ENCODE measurements around the gene TEX38.
"Not testable (repeated sequence)": the region's sequence is repeated elsewhere in the genome, so short reads cannot be mapped to it uniquely, and the experiment has no call there.

Gene TEX38

DNA sequence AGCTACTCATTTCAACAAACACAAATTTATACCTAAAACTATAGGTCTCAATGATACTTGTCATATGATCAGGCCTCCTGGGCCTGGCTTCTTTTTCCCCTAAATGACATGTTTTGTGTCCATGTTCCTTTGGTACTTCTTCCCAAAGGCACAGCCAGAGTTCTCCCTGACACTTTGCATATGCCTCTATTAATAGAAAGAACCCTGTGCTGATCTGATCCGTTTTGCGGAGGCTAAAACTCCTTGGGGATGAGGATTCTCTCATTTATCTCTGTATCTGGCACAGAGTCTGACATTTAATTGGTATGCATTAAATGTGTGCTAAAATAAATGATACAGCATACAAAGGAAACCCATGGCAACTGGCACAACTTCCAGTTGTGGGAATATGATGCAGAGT lies 15.0 kb upstream of the TEX38 start:
- DNase-seq, result no peak

DNA sequence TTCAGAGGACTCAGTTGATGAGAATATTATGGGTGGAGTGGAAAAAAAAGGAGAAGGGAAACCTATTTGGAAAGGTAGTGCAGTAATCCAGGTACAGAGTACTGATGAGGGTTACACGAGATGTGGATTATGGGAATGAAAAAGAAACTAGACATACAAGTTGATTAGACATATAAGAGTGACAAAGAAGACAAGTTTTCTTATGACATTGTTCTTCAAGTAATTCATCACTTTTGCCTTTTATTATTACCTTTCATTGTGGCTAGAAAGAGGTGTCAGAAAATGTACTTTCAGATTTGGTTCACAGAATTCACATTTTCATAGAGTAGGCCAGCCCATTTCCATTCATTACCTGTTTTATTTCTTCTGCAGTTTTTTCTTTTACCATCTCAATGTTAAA lies 13.9 kb upstream of the TEX38 start:
- no peak for DNase-seq

DNA sequence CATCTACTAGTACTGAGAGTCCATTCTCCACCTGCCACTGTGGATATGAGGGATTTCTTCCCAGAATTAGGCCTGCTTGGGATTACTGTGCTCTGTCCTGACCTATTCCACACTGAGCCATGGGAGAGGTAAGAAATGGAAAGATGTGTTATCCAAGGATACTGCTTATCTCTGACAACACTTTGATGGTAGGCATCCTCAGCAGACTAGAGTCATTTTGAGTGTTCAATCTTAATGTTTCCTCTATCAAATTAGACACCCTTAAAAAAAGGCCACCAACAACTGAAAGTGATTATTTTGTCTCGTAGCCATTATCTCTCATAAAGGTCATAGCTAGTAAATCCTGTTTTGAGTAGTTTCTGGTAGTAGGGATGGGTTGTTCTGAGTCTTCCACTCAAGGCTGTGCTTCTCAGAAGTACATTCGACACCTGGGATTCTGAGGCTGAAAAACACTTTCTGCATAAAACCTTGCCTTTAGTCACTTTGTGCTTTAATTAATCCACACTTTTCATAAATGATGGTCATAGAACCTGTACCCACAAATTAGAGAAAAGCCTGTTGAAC lies 12.3 kb upstream of the TEX38 start:
- no peak for DNase-seq

DNA sequence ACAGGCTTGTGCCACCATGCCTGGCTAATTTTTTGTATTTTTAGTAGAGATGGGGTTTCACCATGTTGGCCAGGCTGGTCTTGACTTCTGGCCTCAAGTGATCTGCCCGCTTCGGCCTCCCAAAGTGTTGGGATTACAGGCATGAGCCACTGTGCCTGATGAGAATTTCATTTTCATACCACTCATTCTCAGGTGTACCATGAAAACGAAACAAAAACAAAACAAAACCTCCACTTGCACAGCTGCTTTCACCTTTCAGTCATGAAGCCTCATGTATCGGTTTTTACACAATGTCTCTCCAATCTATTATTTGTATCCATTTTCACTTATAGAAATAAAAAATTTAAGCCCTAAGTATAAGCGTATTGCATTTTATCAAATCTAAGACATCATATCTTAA lies 11.5 kb upstream of the TEX38 start:
- not testable (repeated sequence) for DNase-seq

DNA sequence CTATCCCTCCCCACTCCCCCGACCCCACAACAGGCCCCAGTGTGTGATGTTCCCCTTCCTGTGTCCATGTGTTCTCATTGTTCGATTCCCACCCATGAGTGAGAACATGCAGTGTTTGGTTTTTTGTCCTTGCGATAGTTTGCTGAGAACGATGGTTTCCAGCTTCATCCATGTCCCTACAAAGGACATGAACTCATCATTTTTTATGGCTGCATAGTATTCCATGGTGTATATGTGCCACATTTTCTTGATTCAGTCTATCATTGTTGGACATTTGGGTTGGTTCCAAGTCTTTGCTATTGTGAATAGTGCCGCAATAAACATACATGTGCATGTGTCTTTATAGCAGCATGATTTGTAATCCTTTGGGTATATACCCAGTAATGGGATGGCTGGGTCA lies 8.7 kb upstream of the TEX38 start:
- DNase-seq, result not testable (repeated sequence)

DNA sequence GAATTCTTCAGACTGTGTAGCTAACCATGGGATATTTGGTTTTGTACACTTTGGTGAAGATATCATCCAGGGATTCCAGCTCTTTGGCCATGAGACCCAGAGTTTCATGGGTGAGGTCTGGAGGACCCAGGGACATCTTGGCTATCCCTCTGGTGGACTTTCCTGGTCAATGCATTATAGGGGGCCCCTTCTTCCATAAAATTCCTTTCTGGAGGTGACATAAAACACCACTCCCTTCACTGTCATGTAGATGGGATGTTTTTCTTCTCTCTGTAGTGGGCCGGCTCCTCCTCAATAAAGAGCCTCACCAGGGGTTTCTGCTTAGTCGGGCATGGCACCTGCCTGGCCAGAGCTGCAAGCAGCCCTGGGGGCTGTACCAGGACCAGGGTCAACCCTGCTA lies 5.7 kb upstream of the TEX38 start:
- DNase-seq, result no peak

DNA sequence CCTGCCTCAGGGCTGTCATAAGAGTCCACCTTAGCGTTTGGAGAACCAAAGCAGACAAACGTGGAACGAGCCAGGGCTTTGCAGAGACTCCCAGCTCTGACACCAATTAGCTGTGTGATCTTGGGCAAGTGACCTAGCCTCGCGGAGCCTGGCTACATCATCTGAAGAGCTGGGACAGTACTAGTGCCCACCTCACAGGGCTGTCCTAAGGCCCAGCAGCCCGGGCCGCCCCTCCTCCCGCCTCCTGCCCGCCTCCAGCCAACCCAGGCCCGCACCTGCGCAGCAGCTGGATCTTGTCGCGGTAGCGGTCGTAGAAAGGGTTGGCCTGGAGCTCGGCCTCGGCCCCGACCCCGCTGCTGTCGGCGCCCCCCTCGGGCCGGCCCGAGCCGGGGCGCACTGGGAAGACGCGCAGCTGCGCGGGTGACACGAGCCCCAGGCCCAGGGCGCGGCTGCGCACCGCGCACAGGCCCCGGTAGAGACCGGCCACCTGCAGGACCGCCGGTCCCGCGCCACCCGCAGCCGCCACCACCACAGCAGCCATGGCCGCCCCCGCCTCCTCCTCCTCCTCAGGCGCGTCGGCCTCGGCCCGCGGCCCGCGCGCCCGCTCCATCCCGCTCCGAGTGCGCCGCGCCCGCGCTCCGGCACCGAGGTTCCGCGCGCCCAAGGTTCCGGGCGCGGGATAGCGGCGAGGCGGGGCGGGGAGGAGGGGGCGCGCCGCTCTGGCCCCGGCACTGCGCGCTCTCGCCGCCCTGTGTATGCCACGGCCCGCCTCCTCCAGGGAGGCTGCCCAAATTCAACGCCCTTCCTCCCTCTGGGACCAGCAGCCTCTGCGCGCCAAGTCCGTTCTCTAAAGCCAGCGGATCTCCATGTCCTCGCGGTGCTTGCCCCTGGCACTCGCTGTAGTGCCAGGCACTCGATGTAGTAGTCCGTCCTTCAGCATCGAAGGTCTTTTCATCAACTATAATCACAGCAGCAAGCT lies 3.6 kb upstream of the TEX38 start, which contains the start of gene ATPAF1:
Gene ATPAF1 (minus strand): TSS at position 583 of the 979 bp plus-strand sequence. CDS start 42 bp downstream, at position 541.
- no peak for DNase-seq

DNA sequence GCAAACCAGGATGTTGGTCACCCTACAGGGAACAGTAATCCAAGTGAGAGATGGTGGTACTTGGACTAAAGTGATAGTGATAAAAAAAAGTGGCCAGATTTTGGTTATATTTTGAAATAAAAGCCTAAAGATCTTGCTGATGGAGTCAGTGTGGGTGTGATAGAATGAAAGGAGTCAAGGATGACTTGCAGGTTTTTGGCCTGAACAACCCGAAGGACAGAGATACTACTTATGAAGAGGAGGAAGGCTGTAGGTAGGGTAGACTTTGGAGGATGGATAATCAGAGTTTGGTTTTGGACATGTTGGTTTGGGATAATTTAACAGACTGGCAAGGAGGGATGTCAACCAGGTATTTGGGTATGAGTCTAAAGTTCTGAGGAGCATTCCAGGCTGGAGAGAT lies 1.5 kb upstream of the TEX38 start:
- DNase-seq, result no peak

DNA sequence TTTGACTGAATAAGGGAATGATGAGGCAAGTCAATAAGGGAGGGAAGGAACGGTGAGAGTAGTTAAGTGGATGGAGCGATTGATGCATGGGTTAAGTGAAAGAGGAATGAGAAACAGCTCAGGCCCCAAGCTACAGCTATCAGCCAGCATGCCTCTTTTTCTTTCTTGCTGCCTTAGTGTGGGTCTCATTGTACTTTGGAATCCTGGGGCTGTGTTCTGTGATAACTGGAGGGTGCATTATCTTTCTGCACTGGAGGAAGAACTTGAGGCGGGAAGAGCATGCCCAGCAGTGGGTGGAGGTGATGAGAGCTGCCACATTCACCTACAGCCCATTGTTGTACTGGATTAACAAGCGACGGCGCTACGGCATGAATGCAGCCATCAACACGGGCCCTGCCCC lies 1.0 kb downstream of the TEX38 start:
- DNase-seq, result no peak

DNA sequence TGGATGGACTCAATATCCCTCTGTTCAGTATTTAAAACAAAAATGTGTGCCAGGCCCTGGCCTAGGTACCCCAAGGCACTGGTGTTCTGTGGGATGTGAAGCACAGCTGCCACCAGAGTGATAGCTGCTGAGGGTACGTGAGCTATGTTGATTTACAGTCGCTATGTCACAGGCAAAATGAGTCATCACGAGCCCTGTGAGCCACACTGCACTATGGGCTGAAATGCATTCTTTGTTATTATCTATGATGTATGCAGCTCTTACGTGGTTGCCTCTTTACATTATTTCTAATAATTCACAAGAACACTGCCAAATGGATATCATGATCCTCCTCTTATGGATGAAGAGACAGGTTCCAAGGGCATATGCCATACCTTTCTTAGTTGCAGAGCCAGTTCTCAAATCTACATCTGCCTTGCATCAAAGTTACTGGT lies 2.1 kb downstream of the TEX38 start:
- DNase-seq, result no peak

DNA sequence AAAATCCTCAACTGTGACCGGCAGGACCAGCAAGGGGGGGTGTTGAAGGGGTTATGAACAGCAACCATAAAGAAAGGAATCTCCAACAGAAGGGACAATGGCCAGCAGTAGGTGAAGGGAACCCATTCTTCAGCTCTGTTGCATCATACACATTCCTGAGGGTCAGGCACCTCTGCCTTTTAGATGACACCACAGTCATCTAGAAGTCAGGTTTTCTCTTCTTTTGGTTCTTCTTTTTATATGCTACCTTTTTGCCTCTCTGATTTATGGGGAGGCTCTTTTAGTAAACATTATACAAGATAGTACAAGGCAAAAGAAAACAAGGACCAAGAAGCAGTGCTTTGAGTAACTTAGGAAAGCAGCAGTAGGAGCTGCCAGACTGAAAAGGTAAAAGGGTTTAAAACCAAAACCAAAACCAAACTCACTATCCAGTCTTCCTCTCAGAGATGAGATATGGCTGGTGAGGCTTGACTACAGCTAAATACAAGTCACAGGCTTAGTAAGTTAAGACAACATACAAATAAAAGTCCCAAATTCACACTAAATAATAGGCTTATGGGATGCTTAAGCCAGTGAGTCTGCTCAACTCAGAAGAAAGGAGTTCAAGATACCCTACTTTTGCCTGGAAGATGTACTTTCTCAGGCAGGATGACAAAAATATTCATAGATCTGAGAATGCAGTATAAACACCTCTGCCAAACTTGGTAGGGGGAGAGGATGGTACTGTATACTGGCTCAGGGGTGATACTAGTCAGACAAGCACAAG lies 4.1 kb downstream of the TEX38 start:
- DNase-seq, result no peak

DNA sequence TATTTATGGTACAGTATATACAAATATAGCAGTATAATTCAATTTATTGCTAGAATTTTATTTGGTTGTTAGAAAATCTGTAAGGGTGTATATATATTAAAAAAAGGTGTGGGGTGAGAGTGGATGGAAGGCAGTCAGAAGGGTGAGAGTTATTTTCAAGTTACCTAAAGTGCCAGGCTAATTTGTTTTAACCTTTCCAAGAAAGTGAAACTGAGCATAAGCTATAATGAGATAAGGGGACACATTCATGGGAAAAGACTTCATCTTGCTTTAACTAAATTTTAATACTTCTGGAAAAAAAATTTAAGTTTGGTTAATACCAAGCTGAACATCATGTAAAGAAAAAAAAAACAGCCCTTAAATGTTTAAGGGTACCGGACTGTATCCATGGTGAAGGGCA lies 4.9 kb downstream of the TEX38 start:
- DNase-seq, result no peak

DNA sequence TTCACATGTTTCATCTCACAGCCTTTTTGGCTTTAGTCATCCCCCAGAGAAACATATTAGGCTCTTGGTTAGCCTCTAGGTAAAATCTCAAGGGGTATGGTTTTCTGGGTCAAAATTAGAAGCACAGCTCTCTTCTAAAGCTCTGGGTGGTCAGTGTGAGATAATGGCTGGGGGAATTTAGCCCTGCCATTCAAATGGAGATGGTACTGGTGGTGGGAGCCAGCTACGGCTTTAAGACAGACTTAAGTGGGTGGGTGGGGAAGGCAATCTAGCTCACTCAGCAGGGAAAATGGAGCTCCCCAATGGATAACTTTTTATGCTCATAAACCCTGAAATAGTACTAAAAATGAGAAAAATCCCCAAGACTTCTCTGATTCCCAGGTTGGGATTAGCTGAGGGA lies 5.7 kb downstream of the TEX38 start:
- DNase-seq, result no peak

DNA sequence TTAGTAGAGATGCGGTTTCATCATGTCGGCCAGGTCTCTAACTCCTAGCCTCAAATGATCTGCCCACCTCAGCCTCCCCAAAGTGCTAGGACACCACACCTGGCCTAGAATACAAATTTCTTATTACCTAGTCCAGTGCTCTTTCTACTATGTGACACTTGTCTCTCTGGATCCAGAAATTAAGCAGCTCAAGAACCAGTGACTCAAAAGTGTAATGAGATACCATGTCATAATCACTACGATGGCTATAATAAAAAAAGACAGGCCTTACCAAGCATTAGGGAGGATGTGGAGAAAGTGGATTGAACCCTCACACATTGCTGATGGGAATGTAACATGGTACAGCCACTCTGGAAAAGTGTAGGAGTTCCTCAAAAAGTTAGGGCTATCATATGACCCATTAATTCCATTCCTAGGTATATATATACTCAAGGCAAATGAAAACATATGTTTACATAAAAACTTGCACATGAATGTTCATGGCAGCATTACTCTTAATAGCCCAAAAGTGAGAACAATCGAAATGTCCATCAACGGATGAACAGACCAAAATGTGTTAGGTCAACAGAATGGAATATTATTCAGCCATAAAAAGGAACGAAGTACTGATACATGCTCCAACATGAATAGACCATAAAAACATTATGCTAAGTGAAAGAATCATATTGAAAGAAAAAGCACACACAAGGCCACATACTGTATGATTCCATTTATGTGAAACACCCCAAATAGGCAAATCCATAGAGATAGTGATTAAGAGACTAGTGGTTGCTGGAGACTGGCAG lies 8.3 kb downstream of the TEX38 start:
- no peak for DNase-seq

DNA sequence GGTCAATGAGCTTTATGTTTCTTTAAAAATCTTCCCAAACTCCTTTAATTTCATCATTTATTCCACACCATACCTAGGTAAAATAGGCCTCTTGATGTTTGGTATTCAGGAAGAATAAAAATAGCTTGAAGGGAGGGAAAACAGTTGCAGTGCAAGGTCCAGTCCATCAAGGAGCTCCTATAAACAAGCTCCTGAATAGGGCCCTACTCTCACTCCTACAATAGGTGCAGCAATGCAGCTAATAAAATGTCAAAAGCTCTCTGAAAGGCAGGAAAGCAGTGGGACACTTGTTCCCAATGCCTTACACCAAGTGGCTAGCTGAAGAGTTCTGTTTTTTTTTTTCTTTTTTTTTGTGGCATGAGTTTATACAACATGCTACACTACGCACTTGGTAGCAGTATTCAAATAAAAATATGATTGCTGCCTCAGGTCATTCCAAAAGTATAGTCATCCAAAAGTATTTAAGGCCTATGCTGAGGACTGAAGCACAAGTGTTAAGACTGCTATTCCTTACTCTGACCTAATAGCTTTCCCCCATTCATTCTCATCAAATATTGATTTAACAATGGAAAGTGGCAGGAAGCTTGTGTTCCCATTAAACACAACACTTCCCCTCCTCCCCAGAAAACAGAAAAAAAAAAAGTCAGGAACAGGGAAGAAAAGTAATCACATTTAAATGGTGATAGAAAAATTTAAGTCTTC lies 9.8 kb downstream of the TEX38 start:
- no peak for DNase-seq

DNA sequence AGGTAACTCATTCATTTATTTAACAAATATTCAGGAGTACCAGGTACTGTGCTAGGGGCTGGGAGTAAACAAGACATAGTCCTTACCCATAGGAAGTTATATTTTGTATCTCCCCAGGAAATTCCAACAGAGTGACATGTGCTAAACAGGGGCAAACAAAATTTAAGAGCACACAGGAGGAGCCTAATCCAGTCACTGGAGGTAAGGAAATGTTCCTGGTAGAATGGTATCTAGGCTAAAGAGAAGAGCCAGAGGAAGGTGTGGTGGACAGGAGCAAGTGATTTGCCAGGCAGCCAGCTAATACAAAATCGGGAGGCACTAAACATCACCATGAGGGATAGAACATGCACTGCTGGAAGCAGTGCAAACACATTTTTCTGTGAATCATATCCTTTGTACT lies 10.4 kb downstream of the TEX38 start:
- DNase-seq, result no peak

DNA sequence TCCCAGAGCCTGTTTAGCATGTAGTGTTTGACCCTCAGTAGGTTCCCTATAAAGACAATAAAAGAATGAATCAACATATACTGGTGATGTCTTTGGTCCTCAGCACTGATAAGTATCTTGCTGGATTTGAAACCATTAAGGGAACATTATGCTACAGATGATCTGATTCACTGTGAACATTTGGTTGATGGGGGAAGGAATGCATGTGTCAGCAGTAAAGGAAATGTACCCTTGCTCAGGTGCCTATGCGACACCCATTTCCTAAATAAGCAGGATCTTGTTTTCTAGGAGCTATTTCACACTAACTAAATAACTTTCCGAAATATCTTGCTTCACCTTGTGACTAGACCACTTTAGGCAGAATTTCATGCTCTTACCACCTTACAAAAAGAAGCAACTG lies 13.0 kb downstream of the TEX38 start:
- no peak for DNase-seq

DNA sequence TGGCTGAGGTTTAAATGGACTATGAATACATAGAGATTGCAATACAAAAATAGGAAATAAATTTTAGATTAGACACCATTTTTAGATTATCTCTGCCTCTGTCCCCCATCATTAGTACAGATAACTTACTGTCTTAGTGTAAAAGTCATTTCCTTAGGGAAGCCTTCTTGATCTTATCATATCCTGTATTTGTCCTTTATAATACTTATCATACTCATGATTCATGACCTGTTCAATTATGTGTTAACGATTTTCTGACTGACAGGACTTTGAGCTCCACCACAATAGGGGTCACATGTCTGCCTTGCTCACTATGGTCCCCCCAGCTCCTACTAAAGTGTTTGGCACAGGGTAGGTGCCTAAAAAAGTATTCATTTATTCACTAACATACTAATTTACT lies 14.6 kb downstream of the TEX38 start:
- no peak for DNase-seq

DNA sequence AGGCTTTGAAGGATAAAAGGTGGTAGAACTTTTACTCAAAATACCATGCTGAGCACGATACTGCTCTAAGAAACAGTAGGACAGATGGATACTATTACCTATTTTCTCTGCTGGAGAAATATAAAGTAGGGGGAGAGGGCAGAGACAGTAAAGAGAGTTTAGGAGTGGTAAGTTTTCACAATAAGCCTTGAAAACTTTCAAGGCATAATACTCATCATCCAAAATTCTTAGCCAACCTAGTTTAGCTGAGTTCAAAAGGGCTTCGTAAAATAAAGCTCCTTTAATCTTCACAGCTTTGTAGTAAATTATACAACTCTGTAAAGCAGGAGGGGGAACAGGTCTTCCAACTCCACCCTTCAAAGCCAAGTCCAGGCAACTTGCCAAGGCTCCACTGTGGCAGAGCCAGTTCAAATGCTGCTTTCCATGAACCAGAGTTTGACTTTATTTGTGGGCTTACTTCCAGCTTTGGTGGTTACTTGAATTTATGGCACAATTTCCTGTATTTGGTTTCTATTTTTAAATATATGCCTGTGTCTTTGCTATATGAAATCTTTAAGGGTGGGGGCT lies 15.5 kb downstream of the TEX38 start:
- no peak for DNase-seq

DNA sequence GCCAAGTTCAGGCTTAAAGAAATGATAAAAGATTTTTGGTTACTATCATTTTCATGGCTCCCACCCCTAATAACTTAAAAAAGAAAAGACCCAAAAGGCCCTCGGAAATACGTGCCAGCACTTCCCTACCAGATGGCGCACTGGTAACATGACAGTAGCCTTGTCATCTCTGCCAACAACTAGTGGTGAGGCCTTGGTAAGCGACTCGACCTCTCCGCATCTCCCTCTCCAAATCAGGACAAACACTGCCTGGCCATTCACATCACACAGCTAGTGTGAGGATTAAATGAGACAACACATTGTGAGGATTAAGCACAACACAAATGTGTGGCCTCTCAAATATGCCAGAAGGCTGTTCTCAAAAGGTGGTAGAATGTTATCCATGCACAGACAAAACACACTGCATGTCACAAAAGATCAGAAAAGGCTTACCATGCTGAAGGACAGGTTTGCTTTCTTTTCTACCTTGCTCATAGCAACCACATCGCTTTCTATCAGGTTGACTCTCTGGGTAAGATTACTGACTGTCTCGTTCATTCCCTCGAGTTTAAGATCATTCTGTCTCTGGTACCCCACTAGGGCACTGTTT lies 16.4 kb downstream of the TEX38 start:
- no peak for DNase-seq

DNA sequence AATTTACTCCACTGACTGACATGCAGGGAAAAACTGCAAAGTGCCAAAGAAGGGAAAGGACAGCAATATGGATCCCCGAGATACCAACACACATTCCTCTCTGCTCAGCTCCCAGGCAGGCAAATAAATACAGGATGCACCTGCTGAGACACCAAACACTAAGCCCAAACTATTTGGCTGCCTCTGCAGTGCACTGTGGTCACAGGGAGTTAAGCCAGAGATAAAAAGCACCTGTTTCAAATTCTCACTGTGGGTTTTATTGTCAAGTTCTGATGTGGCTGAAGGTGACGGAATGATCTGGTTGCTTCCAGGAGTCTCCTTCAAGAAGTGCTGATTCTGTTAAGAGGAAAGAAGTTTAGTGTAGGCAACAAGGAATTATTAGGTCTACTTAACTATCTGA lies 17.7 kb downstream of the TEX38 start:
- no peak for DNase-seq

Measured in NCI-H1417 treated with DMSO at 0.1 percent for 48 hours (cell line).